DND-41 (cell line): ENCODE measurements around the gene ARRDC2.

Experiments used
- CTCF ChIP-seq: IDR thresholded peaks from 2 replicates; pipeline ENCODE4 v1.5.1; 2012; ENCODE audit warnings: borderline replicate concordance, low read length, moderate library complexity, mild to moderate bottlenecking; ENCODE audit not compliant: poor library complexity, severe bottlenecking; ENCODE audit errors: extremely low read depth
- EZH2 ChIP-seq: IDR thresholded peaks from 3 replicates; pipeline ENCODE4 v1.6.1; 2012; ENCODE audit warnings: borderline replicate concordance, low read depth, mild to moderate bottlenecking, moderate library complexity, low read length, inconsistent platforms; ENCODE audit not compliant: severe bottlenecking

- TF ChIP-seq CTCF (no peak), EZH2 (no peak)
Measured at GRCh38 chr19:18008814-18009213, 844 bp downstream of the ARRDC2 start.
